ENCODE results near the gene POR. TPM values are rescaled to one million over a fixed set of nuclear protein-coding genes. Genes with fewer than 3 reads are reported as not detected.

Gene POR
- total and polyA plus RNA-seq, 2 of the 13 experiments (the other 11 are each of a cell fraction or from before 2014, with no cell fraction given) = 145 to 266 TPM

DNA sequence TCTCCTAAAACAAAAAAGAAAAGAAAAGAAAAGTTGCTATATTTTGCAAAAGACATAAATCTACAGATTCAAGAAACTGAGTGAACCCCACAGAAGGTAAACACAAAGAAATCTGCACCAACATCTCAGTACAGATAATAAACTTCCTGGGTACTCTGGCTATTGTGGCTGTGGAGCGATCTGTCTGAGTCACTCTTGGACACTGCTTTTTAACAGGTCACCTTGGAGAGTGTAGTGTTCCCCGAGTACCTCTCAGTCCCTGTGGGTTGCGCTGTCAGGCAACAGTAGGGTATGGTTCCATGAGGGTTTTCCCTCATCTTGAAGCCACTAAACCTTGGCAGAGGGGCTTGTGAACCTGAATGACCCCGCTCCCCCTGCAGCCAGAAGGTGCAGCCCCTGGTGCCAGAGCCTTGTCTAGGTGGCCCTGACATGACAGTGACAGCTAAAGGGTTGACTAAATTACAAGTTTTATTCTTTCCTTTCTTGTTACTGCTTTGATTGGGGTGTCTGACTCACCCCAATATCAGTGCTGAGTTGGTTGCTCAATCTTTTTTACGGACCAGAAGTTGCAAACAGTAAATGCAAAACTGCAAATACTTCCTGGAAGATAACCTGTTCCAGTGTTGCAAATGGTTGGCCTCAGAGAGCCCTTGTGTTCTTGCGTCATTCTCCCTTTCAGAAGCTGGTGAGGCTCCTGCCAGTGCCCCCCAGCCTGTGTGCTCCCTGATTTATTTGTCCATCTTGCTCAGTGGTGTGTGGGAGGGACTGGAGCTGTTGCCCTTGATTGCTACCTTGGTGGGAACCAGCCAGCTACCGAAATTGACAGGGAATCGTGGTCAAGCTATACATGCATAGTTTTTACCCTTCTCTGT is 30.6 kb downstream of the POR start (continued):
- TF ChIP-seq, protein P1, sequence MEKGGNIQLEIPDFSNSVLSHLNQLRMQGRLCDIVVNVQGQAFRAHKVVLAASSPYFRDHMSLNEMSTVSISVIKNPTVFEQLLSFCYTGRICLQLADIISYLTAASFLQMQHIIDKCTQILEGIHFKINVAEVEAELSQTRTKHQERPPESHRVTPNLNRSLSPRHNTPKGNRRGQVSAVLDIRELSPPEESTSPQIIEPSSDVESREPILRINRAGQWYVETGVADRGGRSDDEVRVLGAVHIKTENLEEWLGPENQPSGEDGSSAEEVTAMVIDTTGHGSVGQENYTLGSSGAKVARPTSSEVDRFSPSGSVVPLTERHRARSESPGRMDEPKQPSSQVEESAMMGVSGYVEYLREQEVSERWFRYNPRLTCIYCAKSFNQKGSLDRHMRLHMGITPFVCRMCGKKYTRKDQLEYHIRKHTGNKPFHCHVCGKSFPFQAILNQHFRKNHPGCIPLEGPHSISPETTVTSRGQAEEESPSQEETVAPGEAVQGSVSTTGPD (CRISPR knock-in tag; IDR thresholded peaks at IDR 0.05) = no peak
- TF ChIP-seq ZNF780A (CRISPR knock-in tag; IDR thresholded peaks at IDR 0.05) = no peak
- TF ChIP-seq, protein P2, sequence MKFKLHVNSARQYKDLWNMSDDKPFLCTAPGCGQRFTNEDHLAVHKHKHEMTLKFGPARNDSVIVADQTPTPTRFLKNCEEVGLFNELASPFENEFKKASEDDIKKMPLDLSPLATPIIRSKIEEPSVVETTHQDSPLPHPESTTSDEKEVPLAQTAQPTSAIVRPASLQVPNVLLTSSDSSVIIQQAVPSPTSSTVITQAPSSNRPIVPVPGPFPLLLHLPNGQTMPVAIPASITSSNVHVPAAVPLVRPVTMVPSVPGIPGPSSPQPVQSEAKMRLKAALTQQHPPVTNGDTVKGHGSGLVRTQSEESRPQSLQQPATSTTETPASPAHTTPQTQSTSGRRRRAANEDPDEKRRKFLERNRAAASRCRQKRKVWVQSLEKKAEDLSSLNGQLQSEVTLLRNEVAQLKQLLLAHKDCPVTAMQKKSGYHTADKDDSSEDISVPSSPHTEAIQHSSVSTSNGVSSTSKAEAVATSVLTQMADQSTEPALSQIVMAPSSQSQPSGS (CRISPR knock-in tag; IDR thresholded peaks at IDR 0.05) = no peak
- no peak for TF ChIP-seq ZNF205 (CRISPR knock-in tag; IDR thresholded peaks at IDR 0.05)
- TF ChIP-seq RNF2 (conservative IDR thresholded peaks at IDR 0.05; ENCODE audit: low read depth) = no peak
- TF ChIP-seq ARNTL (CRISPR knock-in tag; IDR thresholded peaks at IDR 0.05) = 0 out of 2 replicates have a peak, but pooled peaks have one; percentile 35
- TF ChIP-seq RARA (CRISPR knock-in tag; IDR thresholded peaks at IDR 0.05) = 0 out of 2 replicates have a peak, but pooled peaks have one; percentile 32
- TF ChIP-seq ZNF839 (CRISPR knock-in tag; IDR thresholded peaks at IDR 0.05; ENCODE audit: borderline replicate concordance) = no peak
- no peak for TF ChIP-seq ZNF296 (CRISPR knock-in tag; conservative IDR thresholded peaks at IDR 0.05)
- TF ChIP-seq KLF15 (CRISPR knock-in tag; IDR thresholded peaks at IDR 0.05; ENCODE audit: borderline replicate concordance) = no peak
- no peak for TF ChIP-seq ZNF639 (CRISPR knock-in tag; conservative IDR thresholded peaks at IDR 0.05)
- no peak for TF ChIP-seq HNRNPUL1 (IDR thresholded peaks at IDR 0.05; ENCODE audit: low read depth, low read length)
- no peak for TF ChIP-seq ZBTB42 (CRISPR knock-in tag; IDR thresholded peaks at IDR 0.05)
- TF ChIP-seq PITX1 (CRISPR knock-in tag; IDR thresholded peaks at IDR 0.05) = no peak
- no peak for TF ChIP-seq NFE2L2 (IDR thresholded peaks at IDR 0.05; ENCODE audit: low read length)
- TF ChIP-seq ZBTB44 (CRISPR knock-in tag; IDR thresholded peaks at IDR 0.05) = no peak
- TF ChIP-seq MED13 (CRISPR knock-in tag; IDR thresholded peaks at IDR 0.05) = no peak
- TF ChIP-seq ZNF276 (CRISPR knock-in tag; IDR thresholded peaks at IDR 0.05; ENCODE audit: low read depth) = no peak
- no peak for TF ChIP-seq FOXK1 (CRISPR knock-in tag; IDR thresholded peaks at IDR 0.05; ENCODE audit: borderline replicate concordance, low read depth)
- peak; percentile 86 for TF ChIP-seq GATAD2A (CRISPR knock-in tag; IDR thresholded peaks at IDR 0.05)
- TF ChIP-seq RXRA (CRISPR knock-in tag; IDR thresholded peaks at IDR 0.05) = peak; percentile 26; the same call in 1 of the 2 replicates
- TF ChIP-seq ZFP1 (CRISPR knock-in tag; IDR thresholded peaks at IDR 0.05) = no peak
- no peak for TF ChIP-seq ZNF343 (CRISPR knock-in tag; IDR thresholded peaks at IDR 0.05)
- no peak for TF ChIP-seq REXO4 (CRISPR knock-in tag; IDR thresholded peaks at IDR 0.05; ENCODE audit: borderline replicate concordance)
